Neutrophil (primary cell): ENCODE results near the gene RGS10.

Source experiments
- H3K27ac ChIP-seq: fragments of 200-600 bp; sonication (generic); 2 replicates; pipeline ENCODE4 v1.5.1; 2016; ENCODE audit warnings: mild to moderate bottlenecking, moderate library complexity
- H3K27me3 ChIP-seq: fragments of 200-600 bp; sonication (generic); 2 replicates; pipeline ENCODE4 v1.6.0; 2016; ENCODE audit warnings: mild to moderate bottlenecking
- H3K36me3 ChIP-seq: fragments of 200-600 bp; sonication (generic); 2 replicates; pipeline ENCODE4 v1.5.1; 2017
- H3K4me1 ChIP-seq, 2 experiments: fragments of 200-600 bp in 1 of 2; sonication (generic) in 1 of 2; 1 replicate in 1 of 2; 2 replicates in 1 of 2; pipeline versions ENCODE4 v1.5.1 to v1.6.1; 2013 to 2016; ENCODE audit warnings: low read depth in 1 of 2, low read length in 1 of 2, mild to moderate bottlenecking in 1 of 2, moderate library complexity in 1 of 2; ENCODE audit not compliant: control insufficient read depth in 1 of 2, insufficient read depth in 1 of 2
- H3K4me3 ChIP-seq, 2 experiments: fragments of 200-600 bp in 1 of 2; sonication (generic) in 1 of 2; 1 replicate in 1 of 2; 2 replicates in 1 of 2; pipeline ENCODE4 v1.5.1; 2013 to 2016; ENCODE audit warnings: low read depth in 1 of 2, low read length in 1 of 2, mild to moderate bottlenecking in 1 of 2, moderate library complexity in 1 of 2
- H3K9me3 ChIP-seq: fragments of 200-600 bp; sonication (generic); 2 replicates; pipeline ENCODE4 v1.5.1; 2016
- CTCF ChIP-seq: fragments of 200-600 bp; sonication (generic); IDR thresholded peaks from 2 replicates; pipeline ENCODE4 v1.5.1; 2016; ENCODE audit warnings: antibody characterized with exemption

The RGS10 gene

DNA sequence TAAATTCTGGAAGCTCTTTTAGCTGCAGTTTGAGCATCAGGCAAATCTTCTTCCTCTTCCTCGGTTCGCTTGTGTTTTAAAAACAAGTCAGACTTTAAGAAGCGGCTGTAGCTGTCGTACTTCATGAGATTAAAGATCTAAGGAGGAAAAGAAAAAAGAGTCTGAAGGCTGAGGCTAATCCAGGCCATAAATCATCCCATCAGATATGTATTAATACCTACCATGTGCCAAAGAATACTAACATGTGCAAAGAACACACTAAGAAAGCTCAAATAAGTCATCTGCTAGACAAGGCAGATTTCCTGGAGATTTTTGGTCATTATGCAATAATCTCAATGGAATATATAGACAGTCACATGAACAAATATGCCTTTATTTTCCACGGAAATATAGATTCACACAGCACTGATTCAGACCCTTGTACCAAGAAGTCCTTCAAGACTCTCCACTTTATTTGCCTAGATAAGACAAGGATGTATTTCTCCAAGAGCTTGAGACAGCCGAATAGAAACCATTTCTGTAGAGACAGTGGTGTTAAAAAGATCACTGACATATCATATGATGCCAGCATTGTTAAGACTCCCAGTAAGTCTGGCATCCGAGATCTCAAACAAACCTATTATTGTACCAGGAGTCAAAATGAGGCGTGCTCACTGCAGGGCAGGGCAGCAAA, 42.3 kb downstream of the RGS10 start:
- Histone ChIP-seq H3K36me3 (no peaks in the 10 kb centered on the region), H3K4me3 (no peak overlapping the region), H3K27me3 (no peaks in the 10 kb centered on the region), H3K27ac (no peak overlapping the region), H3K9me3 (no peaks in the 10 kb centered on the region), H3K4me1 (no peaks in the 10 kb centered on the region)
- TF ChIP-seq CTCF, result no peak

GRCh38 chr10:119499677-119500002, 42.9 kb downstream of the RGS10 start:
- H3K36me3 ChIP-seq, result no peaks in the 10 kb centered on the region
- H3K27me3 ChIP-seq, result no peaks in the 10 kb centered on the region
- no peaks in the 10 kb centered on the region for H3K4me1 ChIP-seq
- no peak overlapping the region for H3K4me3 ChIP-seq
- H3K9me3 ChIP-seq, result no peaks in the 10 kb centered on the region
- no peak overlapping the region for H3K27ac ChIP-seq
- TF ChIP-seq CTCF, result no peak

GRCh38 chr10:119498889-119499676, 43.4 kb downstream of the RGS10 start:
- Histone ChIP-seq H3K36me3 (no peaks in the 10 kb centered on the region), H3K27me3 (no peaks in the 10 kb centered on the region), H3K27ac (no peak overlapping the region), H3K9me3 (no peaks in the 10 kb centered on the region), H3K4me1 (no peaks in the 10 kb centered on the region), H3K4me3 (no peak overlapping the region)
- no peak for TF ChIP-seq CTCF

GRCh38 chr10:119497243-119497642, 45.3 kb downstream of the RGS10 start:
- no peaks in the 10 kb centered on the region for H3K9me3 ChIP-seq
- no peak overlapping the region for H3K27ac ChIP-seq
- no peak overlapping the region for H3K4me3 ChIP-seq
- H3K4me1 ChIP-seq, result no peaks in the 10 kb centered on the region
- TF ChIP-seq CTCF, result no peak
- H3K36me3 ChIP-seq, result no peaks in the 10 kb centered on the region
- H3K27me3 ChIP-seq, result no peaks in the 10 kb centered on the region

DNA sequence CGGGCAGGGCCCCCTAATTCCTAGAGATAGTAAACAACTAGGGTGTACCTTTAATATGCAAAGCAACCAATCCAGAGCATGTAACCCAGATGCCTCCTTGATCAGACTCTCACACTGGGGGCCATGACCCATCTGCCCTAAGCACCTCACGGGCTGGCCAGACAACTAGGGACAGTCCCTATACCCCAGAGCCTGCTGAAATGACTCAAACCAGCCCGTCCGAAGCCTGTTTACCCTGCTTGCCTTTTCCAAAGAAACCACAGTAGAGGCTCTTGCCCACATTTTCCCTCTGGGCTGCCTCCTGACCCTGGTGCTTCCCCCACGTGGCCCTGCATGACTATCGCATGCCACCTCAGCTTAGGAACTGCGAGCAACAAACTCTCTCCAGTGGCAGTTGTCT, 46.2 kb downstream of the RGS10 start:
- Histone ChIP-seq H3K9me3 (no peaks in the 10 kb centered on the region), H3K27me3 (no peaks in the 10 kb centered on the region), H3K4me3 (no peak overlapping the region), H3K27ac (no peak overlapping the region), H3K36me3 (no peaks in the 10 kb centered on the region), H3K4me1 (no peaks in the 10 kb centered on the region)
- TF ChIP-seq CTCF, result no peak
